ENCODE data around the gene CDIPT. TPM values are rescaled to one million over a fixed set of nuclear protein-coding genes. Genes with fewer than 3 reads are reported as not detected.
A peak's percentile ranks its signal among the peaks of the same experiment; 100 is the strongest.

CDIPT gene
- total and polyA plus RNA-seq, 2 of the 13 experiments (the other 11 are each of a cell fraction or from before 2014, with no cell fraction given) = 54.9 to 97.5 TPM

DNA sequence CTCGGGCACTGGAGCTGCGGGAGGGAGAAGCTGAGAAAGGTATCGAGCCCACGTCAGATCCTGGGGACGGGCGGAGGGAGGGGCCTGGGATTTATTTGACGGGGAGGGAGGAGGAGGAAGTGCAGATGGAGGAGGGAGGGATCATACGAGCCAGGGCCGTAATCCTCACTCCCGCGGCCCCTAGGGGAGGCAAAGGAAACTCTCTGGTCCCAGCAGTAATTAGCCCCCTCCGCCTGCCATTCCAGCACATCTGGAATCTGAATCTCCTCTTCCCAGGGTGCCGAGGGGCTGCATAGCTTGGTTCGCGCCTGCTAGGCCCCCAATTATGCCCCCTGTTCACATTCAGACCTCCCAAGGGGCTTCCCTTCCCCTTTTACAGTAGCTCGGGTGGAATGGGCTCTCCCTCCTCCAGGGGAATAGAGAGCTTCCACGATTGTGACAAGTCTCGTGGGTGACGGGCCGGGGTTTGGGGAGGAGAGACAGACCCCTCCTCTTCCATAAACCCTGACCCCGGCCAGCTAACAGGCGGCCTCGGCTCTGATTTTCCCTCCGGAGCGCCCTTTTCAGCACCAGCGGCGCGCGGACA is 36.6 kb upstream of the CDIPT start, which contains the start of gene SEZ6L2 (continued):
- TF ChIP-seq, protein P1, sequence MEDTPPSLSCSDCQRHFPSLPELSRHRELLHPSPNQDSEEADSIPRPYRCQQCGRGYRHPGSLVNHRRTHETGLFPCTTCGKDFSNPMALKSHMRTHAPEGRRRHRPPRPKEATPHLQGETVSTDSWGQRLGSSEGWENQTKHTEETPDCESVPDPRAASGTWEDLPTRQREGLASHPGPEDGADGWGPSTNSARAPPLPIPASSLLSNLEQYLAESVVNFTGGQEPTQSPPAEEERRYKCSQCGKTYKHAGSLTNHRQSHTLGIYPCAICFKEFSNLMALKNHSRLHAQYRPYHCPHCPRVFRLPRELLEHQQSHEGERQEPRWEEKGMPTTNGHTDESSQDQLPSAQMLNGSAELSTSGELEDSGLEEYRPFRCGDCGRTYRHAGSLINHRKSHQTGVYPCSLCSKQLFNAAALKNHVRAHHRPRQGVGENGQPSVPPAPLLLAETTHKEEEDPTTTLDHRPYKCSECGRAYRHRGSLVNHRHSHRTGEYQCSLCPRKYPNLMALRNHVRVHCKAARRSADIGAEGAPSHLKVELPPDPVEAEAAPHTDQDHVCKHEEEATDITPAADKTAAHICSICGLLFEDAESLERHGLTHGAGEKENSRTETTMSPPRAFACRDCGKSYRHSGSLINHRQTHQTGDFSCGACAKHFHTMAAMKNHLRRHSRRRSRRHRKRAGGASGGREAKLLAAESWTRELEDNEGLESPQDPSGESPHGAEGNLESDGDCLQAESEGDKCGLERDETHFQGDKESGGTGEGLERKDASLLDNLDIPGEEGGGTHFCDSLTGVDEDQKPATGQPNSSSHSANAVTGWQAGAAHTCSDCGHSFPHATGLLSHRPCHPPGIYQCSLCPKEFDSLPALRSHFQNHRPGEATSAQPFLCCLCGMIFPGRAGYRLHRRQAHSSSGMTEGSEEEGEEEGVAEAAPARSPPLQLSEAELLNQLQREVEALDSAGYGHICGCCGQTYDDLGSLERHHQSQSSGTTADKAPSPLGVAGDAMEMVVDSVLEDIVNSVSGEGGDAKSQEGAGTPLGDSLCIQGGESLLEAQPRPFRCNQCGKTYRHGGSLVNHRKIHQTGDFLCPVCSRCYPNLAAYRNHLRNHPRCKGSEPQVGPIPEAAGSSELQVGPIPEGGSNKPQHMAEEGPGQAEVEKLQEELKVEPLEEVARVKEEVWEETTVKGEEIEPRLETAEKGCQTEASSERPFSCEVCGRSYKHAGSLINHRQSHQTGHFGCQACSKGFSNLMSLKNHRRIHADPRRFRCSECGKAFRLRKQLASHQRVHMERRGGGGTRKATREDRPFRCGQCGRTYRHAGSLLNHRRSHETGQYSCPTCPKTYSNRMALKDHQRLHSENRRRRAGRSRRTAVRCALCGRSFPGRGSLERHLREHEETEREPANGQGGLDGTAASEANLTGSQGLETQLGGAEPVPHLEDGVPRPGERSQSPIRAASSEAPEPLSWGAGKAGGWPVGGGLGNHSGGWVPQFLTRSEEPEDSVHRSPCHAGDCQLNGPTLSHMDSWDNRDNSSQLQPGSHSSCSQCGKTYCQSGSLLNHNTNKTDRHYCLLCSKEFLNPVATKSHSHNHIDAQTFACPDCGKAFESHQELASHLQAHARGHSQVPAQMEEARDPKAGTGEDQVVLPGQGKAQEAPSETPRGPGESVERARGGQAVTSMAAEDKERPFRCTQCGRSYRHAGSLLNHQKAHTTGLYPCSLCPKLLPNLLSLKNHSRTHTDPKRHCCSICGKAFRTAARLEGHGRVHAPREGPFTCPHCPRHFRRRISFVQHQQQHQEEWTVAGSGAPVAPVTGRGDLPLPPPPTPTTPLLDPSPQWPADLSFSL (CRISPR knock-in tag; IDR thresholded peaks at IDR 0.05) = no peak
- TF ChIP-seq ZNF432 (CRISPR knock-in tag; IDR thresholded peaks at IDR 0.05; ENCODE audit: borderline replicate concordance) (no peak), HOXA9 (CRISPR knock-in tag; IDR thresholded peaks at IDR 0.05; ENCODE audit: borderline replicate concordance) (no peak; the same call in 1 of the 2 replicates), HOXA7 (CRISPR knock-in tag; IDR thresholded peaks at IDR 0.05) (no peak; the same call in 1 of the 2 replicates), REPIN1 (CRISPR knock-in tag; IDR thresholded peaks at IDR 0.05; ENCODE audit: borderline replicate concordance, low read depth) (peak; percentile 94; the same call in 1 of the 2 replicates), NFIB (CRISPR knock-in tag; IDR thresholded peaks at IDR 0.05; ENCODE audit: borderline replicate concordance) (no peak), POLR2G (IDR thresholded peaks at IDR 0.05; ENCODE audit: low read depth, low read length) (peak; percentile 60), ZNF570 (CRISPR knock-in tag; IDR thresholded peaks at IDR 0.05; ENCODE audit: borderline replicate concordance) (no peak), ZNF839 (CRISPR knock-in tag; IDR thresholded peaks at IDR 0.05; ENCODE audit: borderline replicate concordance) (no peak), SCMH1 (CRISPR knock-in tag; IDR thresholded peaks at IDR 0.05; ENCODE audit: borderline replicate concordance) (no peak), FOSL2 (CRISPR knock-in tag; IDR thresholded peaks at IDR 0.05) (peak; percentile 7; the same call in 1 of the 2 replicates), GABPA (IDR thresholded peaks at IDR 0.05; ENCODE audit: low read depth, low read length) (peak; percentile 44), GABPA (CRISPR knock-in tag; IDR thresholded peaks at IDR 0.05; ENCODE audit: low read depth) (peak; percentile 80)
- TF ChIP-seq, protein P2, sequence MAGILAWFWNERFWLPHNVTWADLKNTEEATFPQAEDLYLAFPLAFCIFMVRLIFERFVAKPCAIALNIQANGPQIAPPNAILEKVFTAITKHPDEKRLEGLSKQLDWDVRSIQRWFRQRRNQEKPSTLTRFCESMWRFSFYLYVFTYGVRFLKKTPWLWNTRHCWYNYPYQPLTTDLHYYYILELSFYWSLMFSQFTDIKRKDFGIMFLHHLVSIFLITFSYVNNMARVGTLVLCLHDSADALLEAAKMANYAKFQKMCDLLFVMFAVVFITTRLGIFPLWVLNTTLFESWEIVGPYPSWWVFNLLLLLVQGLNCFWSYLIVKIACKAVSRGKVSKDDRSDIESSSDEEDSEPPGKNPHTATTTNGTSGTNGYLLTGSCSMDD (CRISPR knock-in tag; IDR thresholded peaks at IDR 0.05) = peak; percentile 95
- TF ChIP-seq, protein P3, sequence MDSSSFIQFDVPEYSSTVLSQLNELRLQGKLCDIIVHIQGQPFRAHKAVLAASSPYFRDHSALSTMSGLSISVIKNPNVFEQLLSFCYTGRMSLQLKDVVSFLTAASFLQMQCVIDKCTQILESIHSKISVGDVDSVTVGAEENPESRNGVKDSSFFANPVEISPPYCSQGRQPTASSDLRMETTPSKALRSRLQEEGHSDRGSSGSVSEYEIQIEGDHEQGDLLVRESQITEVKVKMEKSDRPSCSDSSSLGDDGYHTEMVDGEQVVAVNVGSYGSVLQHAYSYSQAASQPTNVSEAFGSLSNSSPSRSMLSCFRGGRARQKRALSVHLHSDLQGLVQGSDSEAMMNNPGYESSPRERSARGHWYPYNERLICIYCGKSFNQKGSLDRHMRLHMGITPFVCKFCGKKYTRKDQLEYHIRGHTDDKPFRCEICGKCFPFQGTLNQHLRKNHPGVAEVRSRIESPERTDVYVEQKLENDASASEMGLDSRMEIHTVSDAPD (CRISPR knock-in tag; IDR thresholded peaks at IDR 0.05) = no peak
- TF ChIP-seq, protein P4, sequence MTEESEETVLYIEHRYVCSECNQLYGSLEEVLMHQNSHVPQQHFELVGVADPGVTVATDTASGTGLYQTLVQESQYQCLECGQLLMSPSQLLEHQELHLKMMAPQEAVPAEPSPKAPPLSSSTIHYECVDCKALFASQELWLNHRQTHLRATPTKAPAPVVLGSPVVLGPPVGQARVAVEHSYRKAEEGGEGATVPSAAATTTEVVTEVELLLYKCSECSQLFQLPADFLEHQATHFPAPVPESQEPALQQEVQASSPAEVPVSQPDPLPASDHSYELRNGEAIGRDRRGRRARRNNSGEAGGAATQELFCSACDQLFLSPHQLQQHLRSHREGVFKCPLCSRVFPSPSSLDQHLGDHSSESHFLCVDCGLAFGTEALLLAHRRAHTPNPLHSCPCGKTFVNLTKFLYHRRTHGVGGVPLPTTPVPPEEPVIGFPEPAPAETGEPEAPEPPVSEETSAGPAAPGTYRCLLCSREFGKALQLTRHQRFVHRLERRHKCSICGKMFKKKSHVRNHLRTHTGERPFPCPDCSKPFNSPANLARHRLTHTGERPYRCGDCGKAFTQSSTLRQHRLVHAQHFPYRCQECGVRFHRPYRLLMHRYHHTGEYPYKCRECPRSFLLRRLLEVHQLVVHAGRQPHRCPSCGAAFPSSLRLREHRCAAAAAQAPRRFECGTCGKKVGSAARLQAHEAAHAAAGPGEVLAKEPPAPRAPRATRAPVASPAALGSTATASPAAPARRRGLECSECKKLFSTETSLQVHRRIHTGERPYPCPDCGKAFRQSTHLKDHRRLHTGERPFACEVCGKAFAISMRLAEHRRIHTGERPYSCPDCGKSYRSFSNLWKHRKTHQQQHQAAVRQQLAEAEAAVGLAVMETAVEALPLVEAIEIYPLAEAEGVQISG (CRISPR knock-in tag; IDR thresholded peaks at IDR 0.05) = peak; percentile 83
